LNCaP clone FGC (cell line): ENCODE data around the gene SLC22A5.

Experiments
- DNase-seq: peaks from one replicate; pipeline ENCODE4 v3.0.0-alpha.2; 2011; ENCODE audit warnings: low read depth
- H3K4me3 ChIP-seq: 2 replicates; pipeline ENCODE4 v1.5.1; 2011; ENCODE audit warnings: mild to moderate bottlenecking, low read depth, low read length, control low read depth
- CTCF ChIP-seq: IDR thresholded peaks from 2 replicates; pipeline ENCODE4 v1.5.1; 2012; ENCODE audit warnings: mild to moderate bottlenecking; ENCODE audit not compliant: control insufficient read depth, insufficient read depth; ENCODE audit errors: extremely low read depth

Gene SLC22A5

DNA sequence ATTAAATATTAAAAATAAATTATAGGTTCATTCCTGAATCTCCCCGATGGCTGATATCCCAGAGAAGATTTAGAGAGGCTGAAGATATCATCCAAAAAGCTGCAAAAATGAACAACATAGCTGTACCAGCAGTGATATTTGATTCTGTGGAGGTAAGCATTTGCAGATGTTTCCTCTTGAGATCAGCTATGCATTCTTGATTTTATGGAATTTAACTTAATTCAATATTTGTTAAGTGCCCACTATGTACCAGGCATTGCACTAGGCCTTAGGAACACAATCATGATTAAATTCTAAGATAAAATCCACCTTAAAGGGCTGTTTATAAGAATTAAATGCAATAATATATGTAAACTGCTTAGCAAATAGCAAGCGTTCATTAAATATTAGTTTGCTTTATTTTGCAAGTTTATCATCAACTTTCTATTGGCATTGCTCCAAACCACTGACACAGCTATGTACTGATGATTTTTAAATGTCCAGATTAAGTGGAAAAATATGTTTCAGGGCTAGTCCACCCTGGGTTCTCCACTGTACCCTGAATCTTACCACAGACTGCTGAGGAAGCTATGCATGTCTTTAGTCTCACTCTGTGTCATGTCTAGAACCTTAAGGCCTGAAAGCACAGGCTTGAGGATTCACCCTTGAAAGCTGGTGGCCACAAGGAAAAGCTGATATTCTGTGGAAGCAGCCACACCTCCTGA is 42.1 kb upstream of the SLC22A5 start:
- no peak for TF ChIP-seq CTCF
- peak; percentile 8 for DNase-seq

GRCh38 chr5:132334812-132335211 is 34.7 kb upstream of the SLC22A5 start:
- no peak for TF ChIP-seq CTCF
- H3K4me3 ChIP-seq: no peak overlapping the region
- no peak for DNase-seq

More for the DNA sequence above, 42.1 kb upstream of the SLC22A5 start:
- H3K4me3 ChIP-seq: no peak overlapping the region

GRCh38 chr5:132335402-132335801 is 34.1 kb upstream of the SLC22A5 start:
- no peak overlapping the region for H3K4me3 ChIP-seq
- no peak for DNase-seq
- no peak for TF ChIP-seq CTCF

DNA sequence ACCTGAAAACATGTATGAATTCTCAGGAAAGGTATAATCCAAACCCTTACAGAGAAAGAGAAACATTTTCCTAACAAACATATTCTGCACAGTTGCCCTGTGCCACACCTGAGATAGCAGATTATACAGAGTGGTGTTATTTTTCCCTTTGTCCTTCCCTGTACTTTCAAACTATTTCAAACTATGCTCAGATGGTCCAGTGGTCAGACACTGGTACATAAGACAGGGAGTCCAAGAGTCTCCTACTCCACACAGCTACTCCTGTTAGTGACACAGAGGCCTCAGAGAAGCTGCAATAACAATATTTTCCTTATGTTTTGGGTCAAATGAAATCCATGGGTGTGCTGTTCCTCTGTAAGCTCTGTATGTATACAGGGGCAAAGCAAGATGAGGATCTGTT is 30.0 kb upstream of the SLC22A5 start:
- TF ChIP-seq CTCF: no peak
- no peak for DNase-seq
- H3K4me3 ChIP-seq: no peak overlapping the region

GRCh38 chr5:132342291-132343180 is 27.0 kb upstream of the SLC22A5 start:
- no peak for TF ChIP-seq CTCF
- no peak overlapping the region for H3K4me3 ChIP-seq
- DNase-seq: no peak

DNA sequence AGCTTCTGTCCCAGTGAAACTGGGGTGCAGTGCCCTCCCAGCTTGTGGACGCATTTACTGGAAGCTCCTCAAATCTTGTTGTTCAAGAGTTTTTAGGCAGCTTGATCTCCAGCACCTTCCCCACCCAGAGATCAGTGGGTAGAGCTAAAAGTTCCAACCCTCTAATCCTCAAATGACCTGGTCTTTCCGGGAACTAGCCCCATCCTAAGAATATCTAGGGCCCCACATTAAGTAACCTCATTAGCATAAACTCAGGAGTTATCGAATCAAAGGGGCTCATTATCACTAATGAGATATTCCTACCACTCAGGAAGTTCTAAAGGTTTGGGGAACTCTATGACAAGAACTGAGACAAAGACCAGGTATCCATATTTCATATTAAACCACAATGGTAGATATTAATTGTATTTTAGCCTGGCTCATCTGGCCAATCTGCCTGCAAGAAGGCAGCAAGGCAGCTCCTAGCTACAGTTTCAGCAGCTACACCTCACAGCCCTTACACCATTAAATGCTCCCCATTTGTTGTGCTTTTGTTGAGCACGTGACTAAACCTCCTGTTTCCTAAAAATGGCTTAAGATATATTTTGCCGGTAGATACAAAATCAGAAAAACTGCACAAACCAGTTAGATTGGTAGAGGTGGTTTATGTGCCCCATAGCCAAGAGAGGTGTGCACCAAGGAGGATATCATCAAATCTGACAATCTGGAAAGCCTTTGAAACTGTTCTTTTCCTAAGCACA is 24.6 kb upstream of the SLC22A5 start:
- no peak overlapping the region for H3K4me3 ChIP-seq
- TF ChIP-seq CTCF: no peak
- DNase-seq: no peak
